GM23338 (cell line): ENCODE measurements around the gene BCOR. TPM values are rescaled to one million over a fixed set of nuclear protein-coding genes. Genes with fewer than 3 reads are reported as not detected.

Experiments
- ATAC-seq: fragments of 200-7000 bp; cut with Tn5 transposase; 3 replicates; pipeline ENCODE4 v1.9.1; 2020
- DNase-seq: peaks from one replicate; pipeline ENCODE4 v3.0.0-alpha.2; 2015; ENCODE audit warnings: low spot score
- H2AFZ ChIP-seq: fragments of 200-600 bp; sonication (generic); 2 replicates; pipeline ENCODE4 v1.8.0; 2016; ENCODE audit warnings: antibody characterized with exemption, mild to moderate bottlenecking, moderate library complexity
- H3F3A ChIP-seq: fragments of 200-600 bp; sonication (generic); replicated peaks from 2 replicates; pipeline ENCODE4 v1.8.0; 2017; ENCODE audit warnings: antibody characterized with exemption, mixed run types, low read depth
- H3K27ac ChIP-seq: fragments of 200-600 bp; sonication (generic); 2 replicates; pipeline ENCODE4 v1.6.1; 2016; ENCODE audit warnings: low read depth
- H3K27me3 ChIP-seq: fragments of 200-600 bp; sonication (generic); 2 replicates; pipeline ENCODE4 v1.8.0; 2016; ENCODE audit warnings: mild to moderate bottlenecking, mixed run types, moderate library complexity; ENCODE audit not compliant: insufficient read depth
- H3K36me3 ChIP-seq: fragments of 200-600 bp; sonication (generic); 2 replicates; pipeline ENCODE4 v1.8.0; 2016; ENCODE audit warnings: mild to moderate bottlenecking; ENCODE audit not compliant: insufficient read depth
- H3K4me1 ChIP-seq: fragments of 200-600 bp; sonication (generic); 2 replicates; pipeline ENCODE4 v1.8.0; 2016; ENCODE audit warnings: mild to moderate bottlenecking, moderate library complexity; ENCODE audit not compliant: insufficient read depth
- H3K4me2 ChIP-seq: fragments of 200-600 bp; sonication (generic); 2 replicates; pipeline ENCODE4 v1.7.1; 2017; ENCODE audit warnings: mixed run types
- H3K4me3 ChIP-seq: fragments of 200-600 bp; sonication (generic); 2 replicates; pipeline ENCODE4 v1.6.1; 2016; ENCODE audit warnings: mixed run types
- H3K79me2 ChIP-seq: fragments of 200-600 bp; sonication (generic); replicated peaks from 2 replicates; pipeline ENCODE4 v1.8.0; 2017; ENCODE audit warnings: mild to moderate bottlenecking; ENCODE audit not compliant: insufficient read depth
- H3K9me2 ChIP-seq: fragments of 200-600 bp; sonication (generic); 2 replicates; pipeline ENCODE4 v1.8.0; 2017; ENCODE audit not compliant: insufficient read depth
- H4K20me1 ChIP-seq: fragments of 200-600 bp; sonication (generic); replicated peaks from 2 replicates; pipeline ENCODE4 v1.8.0; 2017; ENCODE audit warnings: mild to moderate bottlenecking; ENCODE audit not compliant: insufficient read depth
- H3K27ac Mint-ChIP-seq: 2 replicates; pipeline ENCODE4 v1.8.0; 2020; ENCODE audit warnings: inconsistent platforms, mild to moderate bottlenecking, moderate library complexity, mixed read lengths
- H3K27me3 Mint-ChIP-seq: 3 replicates; pipeline ENCODE4 v1.8.0; 2022; ENCODE audit warnings: low read depth, mild to moderate bottlenecking, moderate library complexity, mixed read lengths, inconsistent platforms; ENCODE audit not compliant: insufficient read depth, poor library complexity
- H3K36me3 Mint-ChIP-seq: 3 replicates; pipeline ENCODE4 v1.8.0; 2021; ENCODE audit warnings: low read depth, mild to moderate bottlenecking, inconsistent platforms, moderate library complexity, mixed read lengths
- H3K4me1 Mint-ChIP-seq: 3 replicates; pipeline ENCODE4 v1.8.0; 2020; ENCODE audit warnings: mild to moderate bottlenecking, inconsistent platforms, mixed read lengths
- H3K4me3 Mint-ChIP-seq: 3 replicates; pipeline ENCODE4 v1.8.0; 2021; ENCODE audit warnings: moderate library complexity, mild to moderate bottlenecking, inconsistent platforms, mixed read lengths
- H3K9me3 Mint-ChIP-seq: 3 replicates; pipeline ENCODE4 v1.8.0; 2020; ENCODE audit warnings: moderate library complexity, mild to moderate bottlenecking, inconsistent platforms, mixed read lengths
- CREB1 ChIP-seq: fragments of 250-450 bp; sonication (Bioruptor Pico); IDR thresholded peaks from 2 replicates; pipeline ENCODE4 v1.5.0; 2020; ENCODE audit warnings: low read depth, mild to moderate bottlenecking, moderate library complexity
- EZH2 ChIP-seq: fragments of 200-600 bp; sonication (generic); IDR thresholded peaks from one replicate; pipeline ENCODE4 v1.8.0; 2017; ENCODE audit warnings: antibody characterized with exemption, mild to moderate bottlenecking, low read depth; ENCODE audit not compliant: unreplicated experiment
- JUNB ChIP-seq: IDR thresholded peaks from one replicate; pipeline ENCODE4 v1.6.1; 2016; ENCODE audit warnings: antibody characterized with exemption; ENCODE audit not compliant: unreplicated experiment
- POLR2AphosphoS5 ChIP-seq: IDR thresholded peaks from 2 replicates; pipeline ENCODE4 v1.6.1; 2016; ENCODE audit warnings: antibody characterized with exemption, low read depth
- STAT1 ChIP-seq: IDR thresholded peaks from one replicate; pipeline ENCODE4 v1.6.1; 2016; ENCODE audit warnings: antibody characterized with exemption; ENCODE audit not compliant: unreplicated experiment
- ZNF331 ChIP-seq: fragments of 250-450 bp; sonication (Bioruptor Pico); IDR thresholded peaks from 2 replicates; pipeline ENCODE4 v1.5.0; 2020; ENCODE audit warnings: low read depth, mild to moderate bottlenecking, moderate library complexity
- polyA plus RNA-seq: library from polyadenylated mRNA; unstranded; fragments of >200 nt; fragmentation: Nextera tagmentation; extraction: Ambion mirVana; gene quantifications from 2 replicates; pipeline ENCODE4 v1.2.1, GENCODE V29; 2016
- total RNA-seq: library from RNA; depleted of rRNA; stranded (reverse); fragments of >200 nt; shearing (Covaris generic); gene quantifications from 2 replicates; pipeline ENCODE4 v1.2.3, GENCODE V29; 2014
- TF ChIP-seq, protein P1 (sequence below): fragments of 250-450 bp; sonication (Bioruptor Pico); IDR thresholded peaks from 2 replicates; pipeline ENCODE4 v1.5.0; 2020; ENCODE audit warnings: mild to moderate bottlenecking, moderate library complexity
- TF ChIP-seq, protein P2 (sequence below): IDR thresholded peaks from one replicate; pipeline ENCODE4 v1.6.1; 2018; ENCODE audit warnings: antibody characterized with exemption; ENCODE audit not compliant: unreplicated experiment

The BCOR gene
- total and polyA plus RNA-seq, 2 experiments from 2014 or later, result 25.5 to 60.8 TPM

DNA sequence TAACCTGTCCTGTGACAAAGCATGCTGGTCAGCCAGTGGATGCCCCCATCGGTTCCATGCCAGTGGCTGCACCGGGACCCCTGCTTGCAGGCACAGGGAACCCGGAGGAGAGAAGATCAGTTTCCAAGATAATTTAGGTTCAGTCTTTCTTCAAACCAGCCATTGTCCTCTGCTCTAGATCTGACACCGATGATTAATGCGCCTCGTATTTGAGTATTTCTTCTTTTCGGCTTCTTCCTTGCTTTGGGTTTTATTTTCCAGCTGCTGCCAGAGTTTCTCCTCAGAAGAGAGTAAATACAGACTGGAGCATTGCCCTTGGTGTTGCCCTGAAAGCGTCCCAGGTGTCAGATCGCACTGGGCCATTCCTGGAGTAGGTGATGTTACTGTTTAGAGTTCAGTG, 19.2 kb upstream of the BCOR start:
- peaks cover 7% of the 10 kb centered on the region; the same call in 1 of the 2 replicates for H3K4me1 ChIP-seq
- H4K20me1 ChIP-seq, result no peaks in the 10 kb centered on the region
- H3K27ac ChIP-seq, result no peak overlapping the region
- Mint-ChIP-seq H3K4me3 (no peak overlapping the region), H3K27me3 (peaks cover 6% of the 10 kb centered on the region), H3K9me3 (no peaks in the 10 kb centered on the region), H3K36me3 (peaks cover 3% of the 10 kb centered on the region; the same call in 2 of the 3 replicates), H3K27ac (no peak overlapping the region), H3K4me1 (peaks cover 37% of the 10 kb centered on the region)
- no peak for TF ChIP-seq JUNB
- TF ChIP-seq EZH2, result no peak
- no peak for TF ChIP-seq STAT1
- TF ChIP-seq CREB1 (CRISPR knock-in tag), result no peak
- TF ChIP-seq, protein P1, sequence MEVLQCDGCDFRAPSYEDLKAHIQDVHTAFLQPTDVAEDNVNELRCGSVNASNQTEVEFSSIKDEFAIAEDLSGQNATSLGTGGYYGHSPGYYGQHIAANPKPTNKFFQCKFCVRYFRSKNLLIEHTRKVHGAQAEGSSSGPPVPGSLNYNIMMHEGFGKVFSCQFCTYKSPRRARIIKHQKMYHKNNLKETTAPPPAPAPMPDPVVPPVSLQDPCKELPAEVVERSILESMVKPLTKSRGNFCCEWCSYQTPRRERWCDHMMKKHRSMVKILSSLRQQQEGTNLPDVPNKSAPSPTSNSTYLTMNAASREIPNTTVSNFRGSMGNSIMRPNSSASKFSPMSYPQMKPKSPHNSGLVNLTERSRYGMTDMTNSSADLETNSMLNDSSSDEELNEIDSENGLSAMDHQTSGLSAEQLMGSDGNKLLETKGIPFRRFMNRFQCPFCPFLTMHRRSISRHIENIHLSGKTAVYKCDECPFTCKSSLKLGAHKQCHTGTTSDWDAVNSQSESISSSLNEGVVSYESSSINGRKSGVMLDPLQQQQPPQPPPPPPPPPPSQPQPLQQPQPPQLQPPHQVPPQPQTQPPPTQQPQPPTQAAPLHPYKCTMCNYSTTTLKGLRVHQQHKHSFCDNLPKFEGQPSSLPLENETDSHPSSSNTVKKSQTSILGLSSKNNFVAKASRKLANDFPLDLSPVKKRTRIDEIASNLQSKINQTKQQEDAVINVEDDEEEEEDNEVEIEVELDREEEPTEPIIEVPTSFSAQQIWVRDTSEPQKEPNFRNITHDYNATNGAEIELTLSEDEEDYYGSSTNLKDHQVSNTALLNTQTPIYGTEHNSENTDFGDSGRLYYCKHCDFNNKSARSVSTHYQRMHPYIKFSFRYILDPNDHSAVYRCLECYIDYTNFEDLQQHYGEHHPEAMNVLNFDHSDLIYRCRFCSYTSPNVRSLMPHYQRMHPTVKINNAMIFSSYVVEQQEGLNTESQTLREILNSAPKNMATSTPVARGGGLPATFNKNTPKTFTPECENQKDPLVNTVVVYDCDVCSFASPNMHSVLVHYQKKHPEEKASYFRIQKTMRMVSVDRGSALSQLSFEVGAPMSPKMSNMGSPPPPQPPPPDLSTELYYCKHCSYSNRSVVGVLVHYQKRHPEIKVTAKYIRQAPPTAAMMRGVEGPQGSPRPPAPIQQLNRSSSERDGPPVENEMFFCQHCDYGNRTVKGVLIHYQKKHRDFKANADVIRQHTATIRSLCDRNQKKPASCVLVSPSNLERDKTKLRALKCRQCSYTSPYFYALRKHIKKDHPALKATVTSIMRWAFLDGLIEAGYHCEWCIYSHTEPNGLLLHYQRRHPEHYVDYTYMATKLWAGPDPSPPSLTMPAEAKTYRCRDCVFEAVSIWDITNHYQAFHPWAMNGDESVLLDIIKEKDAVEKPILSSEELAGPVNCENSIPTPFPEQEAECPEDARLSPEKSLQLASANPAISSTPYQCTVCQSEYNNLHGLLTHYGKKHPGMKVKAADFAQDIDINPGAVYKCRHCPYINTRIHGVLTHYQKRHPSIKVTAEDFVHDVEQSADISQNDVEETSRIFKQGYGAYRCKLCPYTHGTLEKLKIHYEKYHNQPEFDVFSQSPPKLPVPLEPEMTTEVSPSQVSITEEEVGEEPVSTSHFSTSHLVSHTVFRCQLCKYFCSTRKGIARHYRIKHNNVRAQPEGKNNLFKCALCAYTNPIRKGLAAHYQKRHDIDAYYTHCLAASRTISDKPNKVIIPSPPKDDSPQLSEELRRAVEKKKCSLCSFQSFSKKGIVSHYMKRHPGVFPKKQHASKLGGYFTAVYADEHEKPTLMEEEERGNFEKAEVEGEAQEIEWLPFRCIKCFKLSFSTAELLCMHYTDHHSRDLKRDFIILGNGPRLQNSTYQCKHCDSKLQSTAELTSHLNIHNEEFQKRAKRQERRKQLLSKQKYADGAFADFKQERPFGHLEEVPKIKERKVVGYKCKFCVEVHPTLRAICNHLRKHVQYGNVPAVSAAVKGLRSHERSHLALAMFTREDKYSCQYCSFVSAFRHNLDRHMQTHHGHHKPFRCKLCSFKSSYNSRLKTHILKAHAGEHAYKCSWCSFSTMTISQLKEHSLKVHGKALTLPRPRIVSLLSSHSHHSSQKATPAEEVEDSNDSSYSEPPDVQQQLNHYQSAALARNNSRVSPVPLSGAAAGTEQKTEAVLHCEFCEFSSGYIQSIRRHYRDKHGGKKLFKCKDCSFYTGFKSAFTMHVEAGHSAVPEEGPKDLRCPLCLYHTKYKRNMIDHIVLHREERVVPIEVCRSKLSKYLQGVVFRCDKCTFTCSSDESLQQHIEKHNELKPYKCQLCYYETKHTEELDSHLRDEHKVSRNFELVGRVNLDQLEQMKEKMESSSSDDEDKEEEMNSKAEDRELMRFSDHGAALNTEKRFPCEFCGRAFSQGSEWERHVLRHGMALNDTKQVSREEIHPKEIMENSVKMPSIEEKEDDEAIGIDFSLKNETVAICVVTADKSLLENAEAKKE, result no peak
- TF ChIP-seq ZNF331 (CRISPR knock-in tag), result no peak
- TF ChIP-seq, protein P2, sequence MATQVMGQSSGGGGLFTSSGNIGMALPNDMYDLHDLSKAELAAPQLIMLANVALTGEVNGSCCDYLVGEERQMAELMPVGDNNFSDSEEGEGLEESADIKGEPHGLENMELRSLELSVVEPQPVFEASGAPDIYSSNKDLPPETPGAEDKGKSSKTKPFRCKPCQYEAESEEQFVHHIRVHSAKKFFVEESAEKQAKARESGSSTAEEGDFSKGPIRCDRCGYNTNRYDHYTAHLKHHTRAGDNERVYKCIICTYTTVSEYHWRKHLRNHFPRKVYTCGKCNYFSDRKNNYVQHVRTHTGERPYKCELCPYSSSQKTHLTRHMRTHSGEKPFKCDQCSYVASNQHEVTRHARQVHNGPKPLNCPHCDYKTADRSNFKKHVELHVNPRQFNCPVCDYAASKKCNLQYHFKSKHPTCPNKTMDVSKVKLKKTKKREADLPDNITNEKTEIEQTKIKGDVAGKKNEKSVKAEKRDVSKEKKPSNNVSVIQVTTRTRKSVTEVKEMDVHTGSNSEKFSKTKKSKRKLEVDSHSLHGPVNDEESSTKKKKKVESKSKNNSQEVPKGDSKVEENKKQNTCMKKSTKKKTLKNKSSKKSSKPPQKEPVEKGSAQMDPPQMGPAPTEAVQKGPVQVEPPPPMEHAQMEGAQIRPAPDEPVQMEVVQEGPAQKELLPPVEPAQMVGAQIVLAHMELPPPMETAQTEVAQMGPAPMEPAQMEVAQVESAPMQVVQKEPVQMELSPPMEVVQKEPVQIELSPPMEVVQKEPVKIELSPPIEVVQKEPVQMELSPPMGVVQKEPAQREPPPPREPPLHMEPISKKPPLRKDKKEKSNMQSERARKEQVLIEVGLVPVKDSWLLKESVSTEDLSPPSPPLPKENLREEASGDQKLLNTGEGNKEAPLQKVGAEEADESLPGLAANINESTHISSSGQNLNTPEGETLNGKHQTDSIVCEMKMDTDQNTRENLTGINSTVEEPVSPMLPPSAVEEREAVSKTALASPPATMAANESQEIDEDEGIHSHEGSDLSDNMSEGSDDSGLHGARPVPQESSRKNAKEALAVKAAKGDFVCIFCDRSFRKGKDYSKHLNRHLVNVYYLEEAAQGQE, result no peak
- no peak for TF ChIP-seq POLR2AphosphoS5
- DNase-seq (no peak), ATAC-seq (no peak)
- H3K4me2 ChIP-seq, result no peak overlapping the region
- H3F3A ChIP-seq, result no peaks in the 10 kb centered on the region
- no peaks in the 10 kb centered on the region for H3K27me3 ChIP-seq
- H3K79me2 ChIP-seq, result no peaks in the 10 kb centered on the region
- no peak overlapping the region for H2AFZ ChIP-seq
- no peaks in the 10 kb centered on the region for H3K36me3 ChIP-seq
- H3K9me2 ChIP-seq, result no peaks in the 10 kb centered on the region
- no peak overlapping the region for H3K4me3 ChIP-seq
